Measurements from ENCODE around the gene GAMT.

GAMT gene

GRCh38 chr19:1400281-1401137 lies 833 bp downstream of the GAMT start:
- no peak for DNase-seq (ENCODE audit: extremely low read depth, low read depth)

GRCh38 chr19:1399745-1400144 lies 1.6 kb downstream of the GAMT start:
- no peak for TF ChIP-seq CTCF (IDR thresholded peaks at IDR 0.05; ENCODE audit: low read depth, low read length)
- no peak for DNase-seq (ENCODE audit: extremely low read depth, low read depth)

More at GRCh38 chr19:1400281-1401137, 833 bp downstream of the GAMT start:
- TF ChIP-seq CTCF (IDR thresholded peaks at IDR 0.05; ENCODE audit: low read depth, low read length): no peak

- no peak for DNase-seq (ENCODE audit: extremely low read depth, low read depth)
- TF ChIP-seq CTCF (IDR thresholded peaks at IDR 0.05; ENCODE audit: low read depth, low read length): no peak
Observed at GRCh38 chr19:1399079-1399478, 2.3 kb downstream of the GAMT start.

GRCh38 chr19:1397838-1398237 lies 3.5 kb downstream of the GAMT start:
- no peak for TF ChIP-seq CTCF (IDR thresholded peaks at IDR 0.05; ENCODE audit: low read depth, low read length)
- no peak for DNase-seq (ENCODE audit: extremely low read depth, low read depth)

- DNase-seq (ENCODE audit: extremely low read depth, low read depth): no peak
- no peak for TF ChIP-seq CTCF (IDR thresholded peaks at IDR 0.05; ENCODE audit: low read depth, low read length)
Observed at GRCh38 chr19:1396768-1397679, 4.3 kb downstream of the GAMT start.

GRCh38 chr19:1396019-1396767 lies 5.1 kb downstream of the GAMT start:
- no peak for TF ChIP-seq CTCF (IDR thresholded peaks at IDR 0.05; ENCODE audit: low read depth, low read length)

More at GRCh38 chr19:1396019-1396767, 5.1 kb downstream of the GAMT start:
- no peak for DNase-seq (ENCODE audit: extremely low read depth, low read depth)
